ENCODE results near the gene AFF3. TPM values are rescaled to one million over a fixed set of nuclear protein-coding genes. Genes with fewer than 3 reads are reported as not detected.

The AFF3 gene
- total and polyA plus RNA-seq, 2 of the 8 experiments (the other 6 are each of a cell fraction or from before 2014, with no cell fraction given), result 0.27 to 3.0 TPM

GRCh38 chr2:99780276-99780675, 362.1 kb downstream of the AFF3 start:
- H2AK5ac ChIP-seq (ENCODE audit: low read depth, low read length), result no peak overlapping the region
- H3K23me2 ChIP-seq (ENCODE audit: low read depth, low read length), result no peaks in the 10 kb centered on the region
- H3K27me3 ChIP-seq (replicated peaks in 1 of 4; ENCODE audit: control insufficient read depth in 3 of 4, extremely low read depth in 1 of 4, insufficient read depth in 3 of 4, low read length in 3 of 4), result no peaks in the 10 kb centered on the region
- H2BK12ac ChIP-seq (ENCODE audit: low read depth, low read length), result no peak overlapping the region
- no peak overlapping the region for H3K18ac ChIP-seq (ENCODE audit: extremely low read depth, low read length)
- peaks cover 4 to 5% of the 10 kb centered on the region in 2 experiments; a peak in 1 of 4 replicates for H3K9me3 ChIP-seq (ENCODE audit: insufficient read depth in 2 of 2, low read depth in 1 of 2, low read length in 1 of 2)
- no peaks in the 10 kb centered on the region for H3K36me3 ChIP-seq (ENCODE audit: control insufficient read depth in 2 of 4, insufficient read depth in 4 of 4, low read length in 3 of 4)
- no peak overlapping the region for H3K27ac ChIP-seq (ENCODE audit: low read depth, low read length)
- no peak overlapping the region for H2BK20ac ChIP-seq (ENCODE audit: low read length)
- no peak overlapping the region for H4K5ac ChIP-seq (ENCODE audit: insufficient read length, low read depth, low read length)
- no peak overlapping the region for H2BK15ac ChIP-seq (ENCODE audit: low read length)
- POLR2A ChIA-PET (ENCODE audit: partially characterized antibody), result no interaction called here
- no peak overlapping the region for H2AFZ ChIP-seq (ENCODE audit: low read length)
- TF ChIP-seq CREB1 (IDR thresholded peaks at IDR 0.05) (no peak), MAX (IDR thresholded peaks at IDR 0.05) (no peak), TAF1 (IDR thresholded peaks at IDR 0.05; ENCODE audit: low read depth, low read length) (no peak), ASH2L (IDR thresholded peaks at IDR 0.05; ENCODE audit: low read length) (no peak), CEBPB (IDR thresholded peaks at IDR 0.05; ENCODE audit: low read depth, low read length) (no peak), RAD21 (IDR thresholded peaks at IDR 0.05 in 1 of 2, conservative IDR thresholded peaks at IDR 0.05 in 1 of 2; ENCODE audit: low read depth in 2 of 2, low read length in 2 of 2) (no peak), BRCA1 (IDR thresholded peaks at IDR 0.05; ENCODE audit: low read depth, low read length) (no peak), SIRT6 (IDR thresholded peaks at IDR 0.05; ENCODE audit: low read length) (no peak)
- TF ChIP-seq, protein P1, sequence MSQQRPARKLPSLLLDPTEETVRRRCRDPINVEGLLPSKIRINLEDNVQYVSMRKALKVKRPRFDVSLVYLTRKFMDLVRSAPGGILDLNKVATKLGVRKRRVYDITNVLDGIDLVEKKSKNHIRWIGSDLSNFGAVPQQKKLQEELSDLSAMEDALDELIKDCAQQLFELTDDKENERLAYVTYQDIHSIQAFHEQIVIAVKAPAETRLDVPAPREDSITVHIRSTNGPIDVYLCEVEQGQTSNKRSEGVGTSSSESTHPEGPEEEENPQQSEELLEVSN (IDR thresholded peaks at IDR 0.05), result no peak
- no peak overlapping the region for H4K8ac ChIP-seq (ENCODE audit: extremely low read depth, insufficient read depth, low read length)
- no peak overlapping the region for H3K4ac ChIP-seq (replicated peaks; ENCODE audit: insufficient read length, low read depth, low read length)
- H3K4me1 ChIP-seq (replicated peaks in 1 of 4; ENCODE audit: control insufficient read depth in 3 of 4, insufficient read depth in 4 of 4, low read length in 3 of 4), result no peaks in the 10 kb centered on the region
- no peaks in the 10 kb centered on the region for H4K20me1 ChIP-seq (replicated peaks in 1 of 2; ENCODE audit: control insufficient read depth in 1 of 2, insufficient read depth in 2 of 2, low read length in 2 of 2)
- no peak overlapping the region for H3K4me2 ChIP-seq (ENCODE audit: insufficient read depth in 1 of 2, low read depth in 2 of 2, low read length in 2 of 2)
- no peak overlapping the region for H2BK120ac ChIP-seq (replicated peaks; ENCODE audit: low read depth, low read length)
- no peak overlapping the region for H3K9ac ChIP-seq (replicated peaks in 1 of 4; ENCODE audit: extremely low read depth in 1 of 4, low read depth in 3 of 4, low read length in 3 of 4)
- no peak overlapping the region for H4K91ac ChIP-seq (replicated peaks; ENCODE audit: insufficient read length, low read length)
- DNase-seq (ENCODE audit: low read depth in 1 of 2, low spot score in 2 of 2) (no peak), FAIRE-seq (no peak)
- CTCF ChIA-PET (ENCODE audit: partially characterized antibody), result no interaction called here
- no peak overlapping the region for H3K23ac ChIP-seq (ENCODE audit: insufficient read length)
- no peak overlapping the region for H3K14ac ChIP-seq (ENCODE audit: insufficient read length)
- no peaks in the 10 kb centered on the region for H3K79me1 ChIP-seq (ENCODE audit: low read depth, low read length)
- WGBS, 2 experiments (ENCODE audit: extremely low coverage in 1 of 2, insufficient coverage in 1 of 2, insufficient read length in 1 of 2, insufficient replicate concordance in 2 of 2, low coverage in 1 of 2, low lambda C conversion rate in 2 of 2, missing lambda C conversion rate in 1 of 2), result 92% methylated on average over 5 of the region's 5 CpGs; no CpG with 5 or more reads in 1 of the 2 experiments
- H2BK5ac ChIP-seq (ENCODE audit: low read depth, low read length), result no peak overlapping the region
- no peak overlapping the region for H3K56ac ChIP-seq (replicated peaks; ENCODE audit: insufficient read length, low read depth, low read length)
- H3K4me3 ChIP-seq (ENCODE audit: extremely low read depth in 1 of 4, insufficient read depth in 2 of 4, low read depth in 3 of 4, low read length in 4 of 4), result no peak overlapping the region
- H3K79me2 ChIP-seq (ENCODE audit: control insufficient read depth in 1 of 2, insufficient read depth in 2 of 2, low read length in 2 of 2), result no peaks in the 10 kb centered on the region
